SKM-1 treated with dmso at 0.1 percent for 144 hours (cell line): ENCODE measurements around the gene POLR3G.

Experiments used
- DNase-seq: peaks from one replicate; lab custom pipeline; 2025; ENCODE audit not compliant: unreplicated experiment; lab: John Stamatoyannopoulos, UW

POLR3G gene

DNA sequence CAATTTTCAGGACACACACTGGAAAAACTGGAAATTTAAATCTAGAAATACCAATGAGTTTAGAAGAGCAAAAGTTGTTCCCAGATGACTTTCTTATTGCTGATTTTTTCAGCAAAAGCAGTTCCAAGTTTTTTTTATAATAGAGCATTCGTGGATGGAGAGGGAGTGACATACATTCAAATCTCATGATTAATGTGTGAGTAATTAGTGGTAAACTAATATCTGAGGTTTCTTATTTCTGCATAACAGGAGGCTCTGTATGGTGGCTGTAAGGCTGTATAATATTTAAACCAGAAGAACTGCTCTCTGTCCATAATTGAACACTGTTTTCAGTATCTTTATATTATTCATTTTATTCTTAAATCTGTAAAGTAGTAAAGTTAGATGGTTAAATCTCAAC lies 28.9 kb downstream of the POLR3G start:
- no peak for DNase-seq

DNA sequence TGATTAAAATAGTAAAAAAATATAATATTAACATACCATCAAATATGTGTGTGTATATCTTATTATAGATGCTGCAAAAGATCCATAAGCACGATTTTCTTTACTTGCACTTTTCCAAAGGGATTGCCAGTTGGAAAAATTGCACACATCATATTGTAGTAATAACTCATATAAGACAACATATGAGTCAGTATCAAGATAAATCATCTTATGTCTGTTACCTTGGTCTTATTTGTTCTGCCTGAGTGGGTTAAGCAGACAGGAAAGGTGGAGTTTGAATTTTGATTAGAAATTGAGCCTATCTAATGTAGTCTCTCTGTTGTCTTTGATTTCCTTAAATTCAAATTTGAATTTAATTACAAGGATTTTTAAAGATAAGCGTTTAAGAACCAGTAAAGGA lies 30.1 kb downstream of the POLR3G start:
- DNase-seq: no peak

DNA sequence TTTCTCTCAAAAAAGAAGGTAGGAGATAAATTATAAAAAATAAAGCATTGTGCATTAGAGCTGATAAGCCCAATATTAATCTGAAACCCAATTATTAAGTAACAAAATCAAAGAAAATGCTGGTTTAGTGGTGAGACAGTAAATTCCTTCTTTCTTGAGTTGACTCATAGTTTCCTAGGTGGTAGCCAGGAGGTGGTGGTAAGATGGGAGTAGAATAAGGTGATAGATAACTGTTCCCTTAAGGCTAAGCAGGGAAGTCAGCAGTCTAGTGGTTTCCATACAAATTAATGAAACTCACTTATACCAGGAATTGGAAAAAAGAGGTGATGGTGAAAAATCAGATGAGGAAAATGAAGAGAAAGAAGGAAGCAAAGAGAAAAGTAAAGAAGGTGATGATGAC lies 31.6 kb downstream of the POLR3G start:
- DNase-seq: no peak

DNA sequence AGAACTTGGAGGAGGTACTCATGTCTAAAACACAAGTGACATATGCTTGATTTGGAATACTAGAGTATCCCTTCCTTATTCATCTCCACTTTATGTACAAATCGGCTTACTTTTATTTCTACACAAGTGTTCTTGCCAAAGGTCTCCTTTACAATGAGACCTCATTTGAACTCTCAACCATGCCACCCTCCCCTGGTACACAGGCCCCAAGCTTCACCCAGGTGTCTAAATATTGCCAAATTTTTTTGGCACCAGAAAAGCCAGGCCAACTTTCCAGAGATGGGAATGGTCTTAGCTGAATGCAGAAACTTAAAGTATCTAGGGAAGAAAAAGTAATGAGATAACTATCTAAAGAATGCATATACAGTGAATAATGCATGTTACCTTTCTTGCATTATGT lies 35.8 kb downstream of the POLR3G start:
- DNase-seq: no peak

DNA sequence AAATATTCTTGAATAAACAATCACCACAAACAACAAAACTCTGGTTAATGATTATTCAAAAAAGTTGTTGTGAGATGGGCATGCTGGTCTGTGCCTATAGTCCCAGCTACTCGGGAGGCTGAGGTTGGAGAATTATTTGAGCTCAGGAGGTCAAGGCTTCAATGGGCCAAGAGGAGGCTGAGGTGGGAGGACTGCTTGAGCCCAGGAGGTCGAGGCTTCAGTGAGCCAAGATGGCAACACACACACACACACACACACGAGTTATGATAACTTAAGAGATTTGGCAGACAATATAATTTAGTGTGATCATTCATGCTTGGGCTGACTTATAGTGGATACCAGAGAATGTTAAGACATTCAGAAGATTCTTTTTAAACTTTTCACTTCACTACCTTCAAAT lies 39.9 kb downstream of the POLR3G start:
- no peak for DNase-seq

DNA sequence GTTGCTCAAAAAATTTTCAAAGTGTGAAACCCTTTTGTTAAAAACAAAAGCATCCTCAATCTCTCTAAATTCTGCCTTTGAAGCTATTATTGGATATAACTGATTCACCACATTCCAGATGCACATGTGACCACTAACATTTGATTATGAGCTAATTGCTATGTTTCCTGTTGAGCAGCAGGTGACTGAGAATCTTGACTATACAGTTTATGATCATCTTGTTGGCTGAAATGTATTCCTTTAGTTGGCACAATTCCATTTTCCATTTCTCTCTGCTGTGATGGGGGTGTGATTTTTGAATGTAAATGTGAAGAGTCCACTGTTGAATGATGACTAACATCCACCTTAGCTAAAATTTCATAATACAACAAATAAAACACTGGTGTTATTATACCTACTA lies 44.0 kb downstream of the POLR3G start:
- no peak for DNase-seq

DNA sequence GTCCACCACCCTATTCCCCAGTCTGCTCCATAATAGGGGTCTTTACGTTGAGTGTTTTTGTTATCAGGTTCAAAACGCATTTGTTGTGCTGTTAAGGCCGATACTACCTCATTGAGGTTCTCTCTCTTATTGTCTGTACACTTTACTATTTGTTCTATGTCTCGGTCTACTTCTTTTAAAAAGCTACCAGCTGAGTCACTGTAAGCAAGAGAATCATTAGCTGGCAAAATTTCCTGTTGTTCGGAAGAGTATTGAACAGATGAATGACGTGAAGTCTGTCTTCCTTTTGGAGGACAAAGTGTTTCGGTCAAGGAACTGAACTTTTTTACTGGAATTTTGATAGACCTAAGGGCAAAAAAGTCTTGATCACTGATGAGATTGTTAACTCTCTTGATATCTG lies 44.4 kb downstream of the POLR3G start:
- no peak for DNase-seq

DNA sequence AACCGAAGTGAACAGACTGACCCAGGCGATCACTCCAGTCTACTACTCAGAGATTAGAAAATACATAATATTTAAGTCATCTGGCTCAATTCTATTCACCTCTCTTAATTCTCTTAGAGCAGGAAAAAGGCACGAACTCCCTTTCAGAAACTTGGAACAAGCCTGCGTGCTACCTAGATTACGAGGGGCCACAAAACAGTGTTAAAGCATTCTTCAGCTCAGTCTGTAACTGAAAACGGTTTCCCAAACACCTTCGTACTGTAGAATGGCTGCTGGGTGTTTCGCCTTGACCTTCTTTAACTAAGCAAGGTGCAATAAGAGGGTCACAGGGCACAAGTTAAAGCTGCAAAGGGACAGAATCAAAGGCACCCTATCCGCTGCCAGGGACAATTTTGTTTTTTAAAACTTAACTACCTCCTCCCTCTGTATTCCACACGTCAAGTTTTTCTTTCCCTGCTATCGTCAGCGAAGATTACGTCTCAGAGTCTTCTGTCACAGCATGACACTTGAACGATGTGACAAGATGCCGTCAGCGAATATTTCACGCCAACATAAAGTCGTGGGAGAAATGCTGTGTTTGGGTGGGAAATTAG lies 54.0 kb downstream of the POLR3G start:
- DNase-seq: no peak

DNA sequence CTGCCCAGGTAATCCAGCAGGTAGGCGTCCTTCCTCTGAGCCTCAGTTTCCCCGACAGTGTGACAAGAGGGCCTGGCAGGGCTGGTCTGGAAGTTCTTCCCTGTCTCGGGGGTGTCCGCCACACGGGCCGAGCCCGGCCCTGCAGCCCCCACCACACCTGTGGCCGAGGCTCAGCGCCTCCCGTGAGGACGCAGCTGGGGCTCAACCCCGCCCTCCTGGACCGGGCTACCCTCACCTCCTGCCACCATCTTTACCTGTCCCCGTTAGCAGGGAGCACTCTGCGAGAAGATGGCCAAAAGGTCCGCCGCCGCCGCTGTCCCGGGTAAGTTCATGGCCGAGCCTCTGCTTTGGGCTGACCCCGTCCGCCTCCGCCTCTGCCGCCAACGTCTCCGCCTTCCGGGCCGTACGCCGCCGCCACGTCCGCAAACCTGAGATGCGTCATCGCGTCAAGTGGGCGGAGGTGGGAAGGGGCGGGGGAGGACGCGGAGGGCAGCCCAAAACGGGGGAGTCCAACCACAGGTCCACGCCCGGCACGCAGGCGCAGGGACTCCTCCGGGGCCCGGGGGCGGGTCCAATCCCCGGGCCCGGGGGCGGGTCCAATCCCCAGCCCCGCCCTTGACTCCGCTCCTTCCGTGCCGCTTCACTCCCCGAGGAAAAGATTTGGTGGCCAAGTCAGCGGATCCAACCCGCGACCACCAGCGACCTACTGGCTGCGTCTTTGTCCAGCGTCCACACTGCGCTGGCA lies 54.7 kb downstream of the POLR3G start, which contains the start of gene LYSMD3:
LYSMD3 (minus strand) TSS at position 391 of the 745 bp plus-strand sequence. CDS start 4,295 bp downstream, outside the sequence.
- peak; percentile 87 for DNase-seq

DNA sequence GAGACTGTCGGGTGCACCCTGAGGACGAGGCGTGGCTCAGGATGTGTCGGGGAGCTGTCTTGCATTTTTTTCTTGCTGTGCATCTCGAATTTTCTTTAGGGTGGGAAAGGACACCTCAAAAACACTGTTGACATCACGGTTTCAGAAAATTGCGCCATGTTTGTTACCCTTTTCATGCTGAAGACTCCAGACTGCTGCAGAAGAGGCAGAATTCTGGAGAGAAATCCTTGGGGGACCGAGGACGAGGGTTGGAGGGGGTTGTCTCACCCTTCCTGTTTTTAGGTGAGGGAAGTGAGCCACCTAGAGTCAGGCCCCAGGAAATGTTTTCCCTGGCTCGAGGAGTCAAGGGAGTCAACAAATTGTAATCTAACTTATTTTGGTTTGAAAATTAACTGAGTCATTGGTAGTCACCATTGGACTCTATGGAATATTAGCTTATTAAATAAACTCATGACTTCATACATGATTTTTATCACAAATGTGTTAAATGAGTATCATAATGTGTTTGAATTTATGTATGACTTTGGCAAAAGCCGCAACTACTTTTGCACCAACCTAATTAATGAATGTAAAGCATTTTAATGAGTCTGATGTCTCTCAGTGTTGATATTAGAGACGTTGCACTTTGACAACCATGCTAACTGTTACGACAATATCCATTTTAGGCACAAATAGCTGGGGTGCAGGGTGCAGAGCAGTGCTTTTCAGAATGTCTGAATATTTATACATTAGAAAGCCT lies 55.4 kb downstream of the POLR3G start:
- DNase-seq: peak; percentile 71

DNA sequence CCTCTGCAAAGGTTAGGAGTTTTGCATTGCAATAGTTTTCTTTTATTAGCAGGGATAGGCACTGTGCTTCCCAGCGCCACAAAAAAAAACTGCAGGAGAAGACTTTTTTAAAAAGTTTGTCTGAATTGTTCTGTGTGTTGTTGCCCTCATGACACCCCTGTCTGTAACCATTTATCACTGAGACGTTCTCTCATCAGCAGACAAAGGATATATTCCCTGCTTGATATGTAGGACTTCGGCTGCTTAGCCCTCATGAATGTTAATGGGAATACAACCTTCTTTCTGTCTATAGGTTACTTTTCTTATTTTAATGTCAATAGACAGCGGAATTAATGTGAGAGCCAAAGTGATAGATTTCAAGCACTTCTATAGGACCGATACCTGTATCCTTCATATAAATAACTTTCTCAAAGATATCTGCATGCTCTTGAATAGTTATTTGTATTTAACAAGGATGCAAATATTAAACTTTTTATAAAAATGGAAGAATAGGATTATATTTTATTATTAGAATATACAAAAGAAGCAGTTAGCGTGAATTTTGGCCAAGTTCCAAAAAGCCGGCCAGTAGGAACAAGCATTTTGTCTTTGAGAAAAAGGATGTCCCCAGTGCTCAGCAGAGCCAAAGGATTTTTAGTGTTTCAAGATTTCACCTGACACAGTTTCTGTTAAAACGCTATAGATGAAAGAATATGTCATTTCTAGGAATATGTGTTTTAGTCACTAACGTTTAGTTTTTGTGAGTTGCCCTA lies 56.2 kb downstream of the POLR3G start:
- no peak for DNase-seq

DNA sequence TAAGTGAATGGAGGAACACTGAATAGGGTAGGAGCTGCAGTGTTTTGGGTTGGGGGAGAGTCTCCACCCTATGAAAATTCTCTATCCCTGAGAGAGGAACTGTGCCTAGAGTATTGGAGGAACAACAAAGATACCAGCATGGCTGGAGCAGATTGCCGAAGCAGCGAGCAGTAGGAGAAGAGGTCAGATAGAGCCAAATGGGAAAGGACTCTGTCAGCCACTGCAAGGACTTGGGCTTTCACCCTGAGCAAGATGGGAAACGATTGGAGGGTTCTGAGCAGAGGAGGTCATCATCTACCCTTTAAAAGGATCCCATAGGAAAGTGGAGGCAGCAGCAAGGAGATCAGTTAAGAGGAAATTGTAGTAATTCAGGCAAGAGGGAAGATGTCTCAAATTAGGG lies 59.1 kb downstream of the POLR3G start:
- DNase-seq: no peak

DNA sequence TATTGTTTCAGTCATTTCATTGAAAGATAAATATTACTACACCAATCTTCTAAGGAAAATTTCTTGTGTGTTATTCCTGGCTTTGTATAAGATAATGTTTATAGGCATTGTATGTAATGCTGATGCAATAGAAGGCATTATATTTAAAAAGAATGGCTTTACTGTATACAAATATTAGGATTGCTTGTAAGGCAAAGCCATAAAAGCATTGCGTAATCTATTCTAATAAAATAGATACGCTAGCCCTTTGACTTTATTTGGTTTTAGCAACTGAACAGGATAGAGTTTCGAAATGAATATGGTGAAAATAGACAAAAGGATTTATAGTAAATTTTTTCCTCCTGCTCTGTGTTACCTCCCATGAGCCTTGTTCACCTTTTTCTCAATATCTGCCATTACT lies 60.3 kb downstream of the POLR3G start:
- no peak for DNase-seq

DNA sequence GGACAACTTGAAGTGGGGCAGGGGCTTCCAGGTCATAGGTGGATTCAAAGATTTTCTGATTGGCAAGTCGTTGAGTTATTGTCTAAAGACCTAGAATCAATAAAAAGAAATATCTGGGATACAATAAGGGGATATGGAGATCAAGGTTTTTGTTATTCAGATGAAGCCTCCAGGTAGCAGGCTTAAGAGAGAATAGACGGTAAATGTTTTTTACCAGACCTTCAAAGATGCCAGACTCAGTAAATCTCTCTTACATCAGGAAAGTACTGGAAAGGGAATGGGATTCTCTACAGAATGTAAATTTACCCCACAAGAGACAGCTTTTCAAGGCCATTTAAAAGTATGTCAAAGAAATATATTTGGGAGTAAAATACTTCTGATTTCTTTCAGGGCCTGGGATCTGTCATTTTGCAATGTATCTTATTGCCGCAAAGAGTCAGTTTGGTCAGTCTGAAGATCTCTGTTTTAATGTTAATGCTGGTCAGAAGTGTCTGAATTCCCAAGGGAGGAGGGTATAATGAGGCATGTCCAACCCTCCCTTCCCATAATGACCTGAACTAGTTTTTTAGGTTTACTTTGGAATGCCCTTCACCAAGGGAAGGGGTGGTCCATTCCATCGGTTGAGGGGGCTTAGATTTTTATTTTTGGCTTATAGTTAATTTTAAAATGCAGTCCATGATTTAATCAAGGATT lies 68.3 kb downstream of the POLR3G start:
- no peak for DNase-seq

DNA sequence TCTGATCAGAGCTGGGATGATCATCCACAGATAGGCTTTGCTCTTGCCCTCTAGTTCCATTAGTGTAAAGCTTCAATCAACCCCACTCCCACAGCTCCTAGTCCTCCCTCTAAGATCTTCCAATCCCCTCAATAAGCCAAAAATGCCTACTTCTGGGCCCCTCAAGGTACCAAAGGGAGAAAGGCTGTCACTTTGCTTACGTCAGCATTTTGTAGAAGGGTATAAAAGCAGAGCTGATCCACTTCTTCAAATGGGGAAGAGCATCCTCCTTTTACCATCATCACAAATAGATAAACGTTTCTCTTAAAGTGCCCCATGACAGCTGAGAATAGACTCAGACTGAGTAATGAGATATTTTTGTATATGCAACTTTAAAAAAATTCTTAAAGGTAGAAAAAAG lies 70.8 kb downstream of the POLR3G start:
- DNase-seq: no peak

DNA sequence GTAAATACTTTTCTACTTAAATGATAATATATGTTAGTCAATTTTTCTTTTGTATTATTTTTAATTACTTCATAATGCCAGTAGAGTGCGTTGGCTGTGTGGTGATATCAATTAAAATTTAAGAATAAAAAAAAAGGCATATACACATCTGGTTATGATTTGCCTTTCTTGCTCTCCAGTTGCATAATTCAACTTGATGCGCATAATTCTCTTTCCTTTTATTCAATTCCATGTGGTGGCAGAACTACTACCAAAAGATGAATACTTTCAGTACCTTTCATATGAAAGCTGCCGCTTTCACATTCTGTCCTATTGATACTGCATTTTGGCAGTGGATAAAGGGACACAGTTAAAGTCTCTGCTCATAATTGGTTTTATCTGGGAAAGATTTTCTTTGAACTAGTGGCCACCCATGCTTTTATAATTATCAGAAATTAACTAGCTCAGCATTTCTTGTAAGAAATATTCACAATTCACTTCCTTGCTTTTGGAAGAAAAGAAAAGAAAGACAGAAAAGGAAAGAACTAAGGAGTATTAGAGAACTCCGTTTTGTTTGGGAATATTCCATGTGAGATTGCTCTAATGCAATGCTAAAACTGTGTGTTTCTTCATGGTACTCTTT lies 71.7 kb downstream of the POLR3G start:
- DNase-seq: no peak

DNA sequence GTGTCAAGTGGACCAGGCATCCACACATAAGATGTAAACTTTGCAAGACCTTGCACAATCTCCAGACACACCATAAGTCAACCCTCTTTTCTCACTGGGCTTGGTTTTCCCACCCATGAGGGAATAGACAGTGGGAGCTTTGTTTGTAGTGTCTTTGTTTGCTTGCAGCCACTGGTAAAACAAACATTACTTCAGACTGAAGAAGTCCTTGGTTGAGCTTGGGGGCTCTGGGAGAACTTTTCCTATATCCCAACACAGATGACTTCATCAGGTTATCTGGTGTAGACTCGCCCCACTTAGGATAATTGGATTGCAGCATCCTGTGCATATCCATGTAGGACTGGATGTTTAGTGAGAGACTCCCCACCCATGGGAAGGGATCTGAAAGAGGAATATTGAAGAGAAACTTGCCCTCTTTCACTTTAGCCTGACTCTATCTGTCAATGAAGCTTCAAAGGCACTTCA lies 72.4 kb downstream of the POLR3G start:
- no peak for DNase-seq

DNA sequence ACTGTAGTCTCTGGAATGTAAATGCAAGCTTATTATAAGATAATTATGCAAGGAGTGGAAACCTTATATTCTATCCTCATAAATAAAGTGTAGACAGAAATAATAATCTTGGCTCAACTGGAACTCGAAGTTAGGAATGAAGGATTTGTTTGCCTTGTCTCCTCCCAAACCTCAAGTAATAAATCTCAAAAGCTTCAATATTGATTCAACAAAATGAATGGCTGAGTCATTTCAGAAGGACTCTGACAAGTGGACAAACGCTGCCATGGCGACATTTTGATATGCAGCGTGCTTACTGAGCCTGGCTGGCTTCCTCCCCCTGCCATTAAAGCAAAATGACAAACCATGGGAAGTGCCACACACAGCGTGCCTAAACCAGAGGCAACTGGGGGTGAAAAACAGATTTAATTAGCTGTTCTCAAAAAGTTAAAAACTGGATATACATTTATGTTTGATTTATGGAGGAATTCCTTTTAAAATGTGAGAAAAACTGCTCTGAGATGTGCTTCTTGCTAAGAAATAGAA lies 73.5 kb downstream of the POLR3G start:
- DNase-seq: no peak

DNA sequence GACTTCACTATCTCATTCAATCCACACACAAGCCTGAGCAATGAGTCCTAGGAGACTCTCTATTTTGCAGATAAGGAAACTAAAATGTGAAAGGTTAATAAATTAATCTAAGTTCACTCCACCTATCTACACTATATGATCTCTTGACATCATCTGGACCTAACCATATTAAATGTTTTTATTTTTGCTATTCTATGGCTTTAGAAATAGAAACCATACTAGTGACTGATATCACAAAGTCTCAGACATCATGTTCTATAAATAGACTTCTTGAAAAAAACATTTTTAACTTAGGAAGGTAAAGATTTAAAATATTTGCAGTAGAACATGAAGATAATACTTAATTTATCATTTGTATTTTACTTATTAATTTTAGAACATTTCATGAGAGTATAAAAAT lies 74.6 kb downstream of the POLR3G start:
- DNase-seq: no peak

DNA sequence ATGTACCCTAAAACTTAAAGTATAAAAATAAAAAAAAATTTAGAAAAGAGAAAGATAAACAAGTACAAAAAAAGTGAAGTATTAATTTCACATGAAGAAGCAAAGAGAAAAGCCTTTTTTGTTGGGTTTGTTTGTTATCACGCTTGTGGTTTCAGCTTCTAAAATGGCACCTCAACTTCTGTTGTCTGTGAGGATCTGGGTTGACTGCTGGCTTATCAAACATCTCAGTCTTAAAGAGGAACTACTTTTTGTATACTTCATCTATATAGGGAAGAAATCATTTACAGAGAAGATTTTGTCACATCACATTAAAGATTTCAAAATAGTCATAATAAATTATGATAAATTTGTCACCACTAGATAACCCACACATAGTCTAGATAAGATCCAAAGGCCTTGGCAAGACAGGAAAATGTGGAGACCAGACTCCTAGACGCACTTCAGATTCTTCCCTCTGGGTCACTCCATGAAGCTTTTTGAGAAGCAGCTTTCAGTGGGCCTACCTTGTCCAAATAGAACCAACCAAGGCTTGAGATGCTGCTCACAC lies 75.1 kb downstream of the POLR3G start:
- DNase-seq: no peak
